Colonic mucosa (tissue), 4 donors: Measurements from ENCODE around the gene FAM20B. TPM values are rescaled to one million over a fixed set of nuclear protein-coding genes. Genes with fewer than 3 reads are reported as not detected.

ENCODE experiments used
- DNase-seq: peaks from one replicate; pipeline ENCODE4 v3.0.0-alpha.2; 2020
- H3K27ac ChIP-seq: fragments of 200-600 bp; one replicate; pipeline ENCODE4 v1.8.0; 2021
- H3K27me3 ChIP-seq: fragments of 200-600 bp; one replicate; pipeline ENCODE4 v1.8.0; 2021
- H3K36me3 ChIP-seq: fragments of 200-600 bp; one replicate; pipeline ENCODE4 v1.8.0; 2021
- H3K4me1 ChIP-seq: fragments of 200-600 bp; one replicate; pipeline ENCODE4 v1.8.0; 2021; ENCODE audit warnings: mild to moderate bottlenecking
- H3K4me3 ChIP-seq: fragments of 200-600 bp; one replicate; pipeline ENCODE4 v1.8.0; 2021
- H3K9ac ChIP-seq, 2 donors: one replicate each; pipeline ENCODE4 v1.7.0; 2013; ENCODE audit warnings: control low read depth in 2 of 2, low read depth in 2 of 2, low read length in 2 of 2
- H3K9me3 ChIP-seq: fragments of 200-600 bp; one replicate; pipeline ENCODE4 v1.8.0; 2021
- CTCF ChIP-seq: fragments of 200-600 bp; IDR thresholded peaks from one replicate; pipeline ENCODE4 v1.8.0; 2022; ENCODE audit warnings: antibody characterized with exemption, mild to moderate bottlenecking
- intact Hi-C: fragments of 100-400 bp; cut with DNase I; formaldehyde crosslinking; loops from one replicate; pipeline ENCODE4 v1.14.1; 2022
- total RNA-seq, 2 donors: library from RNA; stranded (reverse); fragmentation: NEBNext Ultra II Directional in 1 of 2; extraction: Animal tissue kit (Norgen Biotek cat#: 25700) in 1 of 2; gene quantifications; one replicate each; pipeline ENCODE4 v1.2.1, GENCODE V29; 2021
- donor health status: healthy.
- donor health status: DM: no; HTN: no; CAD: no.
- donor health status: DM: no; HTN: no; CAD: no.

Gene FAM20B
- total RNA-seq, 2 donors from 2014 or later = 38.9 to 45.1 TPM

GRCh38 chr1:179015396-179015795 is 10.3 kb upstream of the FAM20B start:
- no peak for TF ChIP-seq CTCF
- no peaks in the 10 kb centered on the region for H3K9me3 ChIP-seq
- no peak overlapping the region for H3K4me3 ChIP-seq
- peaks cover 7% of the 10 kb centered on the region for H3K4me1 ChIP-seq
- H3K27me3 ChIP-seq = no peaks in the 10 kb centered on the region
- H3K9ac ChIP-seq = no peak overlapping the region
- no peak for DNase-seq
- H3K36me3 ChIP-seq = no peaks in the 10 kb centered on the region
- no peak overlapping the region for H3K27ac ChIP-seq
- intact Hi-C loops = no loop called here

- Histone ChIP-seq H3K9ac (peak overlapping the region in 1 of 2 donors; percentile 65), H3K36me3 (no peaks in the 10 kb centered on the region), H3K4me3 (peak overlapping the region; percentile 16), H3K4me1 (peaks cover 7% of the 10 kb centered on the region), H3K9me3 (no peaks in the 10 kb centered on the region), H3K27ac (peak overlapping the region; percentile 90), H3K27me3 (no peaks in the 10 kb centered on the region)
- no peak for TF ChIP-seq CTCF
- DNase-seq = peak; percentile 99
- intact Hi-C loops = no loop called here
Measured at GRCh38 chr1:179016706-179017382, 8.8 kb upstream of the FAM20B start.

GRCh38 chr1:179017383-179018326 is 8.0 kb upstream of the FAM20B start:
- intact Hi-C loops = no loop called here

GRCh38 chr1:179021873-179022272 is 3.8 kb upstream of the FAM20B start:
- intact Hi-C loops = no loop called here
- no peak overlapping the region for H3K27ac ChIP-seq

More at GRCh38 chr1:179017383-179018326, 8.0 kb upstream of the FAM20B start:
- TF ChIP-seq CTCF = no peak
- peak; percentile 65 for DNase-seq
- no peaks in the 10 kb centered on the region for H3K36me3 ChIP-seq
- H3K27ac ChIP-seq = peak overlapping the region; percentile 90
- H3K9me3 ChIP-seq = no peaks in the 10 kb centered on the region
- peak overlapping the region; percentile 16 for H3K4me3 ChIP-seq
- H3K9ac ChIP-seq = peak overlapping the region in 1 of 2 donors; percentile 65
- H3K27me3 ChIP-seq = no peaks in the 10 kb centered on the region
- H3K4me1 ChIP-seq = peaks cover 7% of the 10 kb centered on the region

More at GRCh38 chr1:179021873-179022272, 3.8 kb upstream of the FAM20B start:
- Histone ChIP-seq H3K36me3 (no peaks in the 10 kb centered on the region), H3K9me3 (no peaks in the 10 kb centered on the region), H3K27me3 (no peaks in the 10 kb centered on the region), H3K4me1 (peaks cover under 1% of the 10 kb centered on the region), H3K9ac (no peak overlapping the region), H3K4me3 (no peak overlapping the region)
- no peak for DNase-seq
- TF ChIP-seq CTCF = no peak
